GM15510 (cell line): ENCODE data around the gene SMIM24.

Source experiments
- POLR2A ChIP-seq: IDR thresholded peaks from 3 replicates; pipeline ENCODE4 v1.6.1; 2011; ENCODE audit warnings: borderline replicate concordance; ENCODE audit not compliant: insufficient read length; ENCODE audit errors: extremely low read depth

SMIM24 gene

DNA sequence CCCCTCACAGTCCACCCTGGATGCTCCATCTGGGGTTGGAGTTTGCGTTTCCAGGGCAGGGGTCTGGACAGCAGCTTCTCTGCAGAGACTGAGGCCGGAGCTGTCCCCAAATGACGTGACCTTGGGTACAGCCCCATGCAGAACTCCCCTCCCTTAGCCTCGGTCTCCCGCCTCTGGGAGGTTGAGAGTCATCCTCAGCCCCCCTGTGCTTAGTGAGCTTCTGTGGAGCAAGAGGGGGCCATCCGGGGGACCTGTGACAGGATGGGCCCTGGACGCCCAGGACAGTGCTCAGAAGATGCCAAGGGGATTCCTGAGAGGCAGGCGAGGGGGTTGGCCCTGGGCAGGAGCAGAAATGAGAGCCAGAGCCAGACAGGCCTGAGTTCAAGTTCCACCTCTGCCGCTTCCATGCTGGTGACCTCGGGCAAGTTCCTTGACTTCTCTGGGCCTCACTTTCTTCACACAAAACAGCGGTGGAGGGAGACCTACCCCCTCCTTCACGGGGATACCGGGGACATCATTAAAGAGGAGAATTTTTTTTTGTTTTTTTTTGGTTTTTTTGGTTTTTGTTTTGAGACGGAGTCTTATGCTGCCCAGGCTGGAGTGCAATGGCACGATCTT lies 20.3 kb downstream of the SMIM24 start:
- no peak for TF ChIP-seq POLR2A

DNA sequence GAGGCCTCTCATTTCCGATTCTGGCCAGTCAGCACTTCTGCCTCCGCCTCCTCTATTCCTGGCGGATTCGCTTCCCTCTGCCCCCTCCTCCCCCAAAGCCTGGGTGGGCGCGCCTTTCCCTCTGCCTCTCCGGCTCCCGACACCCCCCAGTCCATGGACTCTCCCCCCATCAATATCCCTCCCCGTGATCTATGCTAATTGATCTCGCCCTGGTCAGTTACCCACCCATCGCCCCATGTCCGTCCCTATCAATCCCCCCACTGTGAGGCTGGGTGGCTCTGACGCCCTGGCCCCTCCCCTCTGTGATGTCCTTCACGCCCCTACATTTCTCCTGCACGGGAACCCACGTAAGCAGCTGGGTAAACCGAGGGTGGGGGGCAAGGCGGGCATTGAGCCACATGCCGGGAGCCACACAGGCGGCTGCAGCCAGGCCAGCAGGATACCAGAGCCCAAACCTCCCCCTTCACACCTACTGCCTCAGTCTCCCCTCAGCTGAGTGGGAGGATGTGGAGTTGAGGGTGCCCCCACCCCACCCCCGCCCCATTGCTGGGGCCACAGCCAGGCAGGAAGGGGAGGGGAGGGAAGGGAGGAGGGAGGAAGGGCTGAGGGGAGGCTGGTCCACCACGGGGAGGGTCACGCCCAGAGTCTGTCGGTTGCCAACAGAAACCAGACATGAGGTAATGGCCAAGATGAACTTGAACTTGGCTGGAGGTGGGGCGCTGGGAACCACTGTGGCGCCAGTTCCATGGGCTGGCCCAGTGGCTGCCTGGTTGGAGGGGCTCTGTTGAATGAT lies 21.0 kb downstream of the SMIM24 start:
- TF ChIP-seq POLR2A, result no peak

DNA sequence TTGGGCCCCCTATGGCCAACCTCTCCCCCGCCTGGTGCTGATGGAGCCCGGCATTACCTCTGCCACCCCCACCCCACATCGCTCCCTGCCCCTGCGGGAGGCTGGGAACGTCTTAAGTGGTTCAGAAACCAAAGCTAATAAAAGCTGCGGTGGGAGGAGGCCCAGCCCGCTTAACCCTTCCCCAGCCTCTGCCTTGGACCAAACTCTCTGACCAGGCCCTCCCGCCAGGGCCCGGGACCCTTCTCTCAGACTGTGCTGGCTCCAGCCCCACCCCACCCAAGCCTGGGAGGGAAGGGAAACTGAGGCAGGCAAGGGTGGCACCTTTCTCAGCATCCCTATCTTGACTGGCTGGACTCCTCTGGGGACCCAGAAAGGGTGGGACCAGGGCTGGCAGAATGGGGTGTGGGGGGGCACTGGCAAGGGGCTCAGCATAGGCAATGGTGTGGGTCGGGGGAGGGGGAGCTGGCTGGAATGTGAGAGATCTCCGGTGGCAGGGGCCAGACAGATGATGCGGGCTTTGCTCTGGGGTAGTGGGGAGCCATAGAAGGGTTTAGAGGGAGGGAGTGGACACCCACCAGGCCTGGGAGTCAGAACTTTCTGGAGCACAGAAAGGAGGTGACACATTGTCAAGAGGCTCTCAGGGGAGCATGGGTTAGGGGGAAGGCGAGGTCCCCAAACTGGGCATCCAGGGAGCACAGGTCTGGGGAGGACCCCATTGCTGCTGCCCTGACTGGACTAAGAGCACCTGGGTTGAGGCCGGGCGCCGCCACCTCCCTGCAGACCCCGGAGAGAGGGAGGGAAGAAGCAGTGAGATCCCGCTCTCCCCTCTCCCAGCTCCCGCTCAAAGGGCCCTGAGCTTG lies 21.9 kb downstream of the SMIM24 start:
- TF ChIP-seq POLR2A, result no peak

DNA sequence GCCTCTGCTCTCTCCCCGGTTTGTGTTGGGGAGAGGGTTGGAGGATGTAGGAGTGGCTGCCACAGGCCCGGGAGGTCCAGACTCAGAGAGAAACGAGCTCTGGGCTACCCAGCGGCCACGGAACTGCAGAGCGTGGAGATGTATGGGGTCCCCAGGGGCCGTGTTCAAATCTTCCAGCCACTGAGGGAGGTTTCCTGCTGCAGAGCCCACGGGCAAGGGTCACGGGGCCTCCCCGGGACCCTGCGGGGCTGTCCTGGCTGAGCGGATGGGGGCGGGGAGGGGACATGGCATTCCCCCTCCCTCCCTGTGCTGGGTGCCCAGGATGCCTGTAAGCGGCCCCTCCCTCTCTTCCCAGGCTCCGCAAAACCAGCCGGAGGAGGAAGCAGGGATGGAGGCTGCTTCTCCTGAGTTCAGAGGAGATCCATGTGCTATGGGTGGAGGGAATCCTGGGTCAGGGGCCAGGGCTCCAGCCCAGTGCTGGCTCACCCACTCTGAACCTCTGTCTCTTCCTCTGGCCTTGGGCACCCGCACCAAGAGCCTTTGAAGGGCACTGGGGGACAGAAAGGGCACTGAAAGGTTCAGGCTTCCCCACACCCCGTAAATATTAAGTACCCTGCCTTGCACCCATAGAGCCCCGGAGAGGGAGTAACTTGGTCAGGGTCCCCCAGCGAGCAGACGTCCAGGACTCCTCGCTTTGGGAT lies 22.6 kb downstream of the SMIM24 start:
- no peak for TF ChIP-seq POLR2A

DNA sequence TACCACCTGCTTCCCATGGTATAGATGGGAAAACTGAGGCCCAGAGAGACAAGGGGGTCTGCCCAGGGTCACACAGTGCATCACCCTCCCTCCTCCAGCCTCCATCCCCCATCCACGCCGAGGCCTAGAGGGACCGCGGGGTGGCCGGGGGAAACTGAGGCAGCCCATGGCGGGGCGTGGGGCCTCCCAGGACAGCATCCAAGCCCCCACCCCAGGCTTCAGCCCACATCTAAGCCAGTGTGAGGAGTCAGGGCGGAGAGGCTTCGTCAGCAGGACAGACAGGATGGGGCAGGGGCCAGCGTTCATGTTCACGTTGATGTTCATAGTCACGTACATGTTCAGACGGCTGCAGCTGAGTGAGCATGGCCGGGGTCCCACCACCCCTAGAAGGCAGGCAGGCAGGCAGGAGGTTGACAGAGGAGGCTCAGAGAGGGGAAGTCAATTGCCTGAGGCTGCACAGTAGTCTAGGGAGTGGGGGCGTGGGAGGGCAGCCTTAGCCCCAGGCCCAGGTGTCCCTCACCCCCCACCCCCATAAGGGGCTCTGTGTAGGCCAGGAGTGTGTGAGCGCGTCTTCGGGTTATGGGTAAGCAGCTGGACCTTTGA lies 23.3 kb downstream of the SMIM24 start:
- TF ChIP-seq POLR2A, result no peak

DNA sequence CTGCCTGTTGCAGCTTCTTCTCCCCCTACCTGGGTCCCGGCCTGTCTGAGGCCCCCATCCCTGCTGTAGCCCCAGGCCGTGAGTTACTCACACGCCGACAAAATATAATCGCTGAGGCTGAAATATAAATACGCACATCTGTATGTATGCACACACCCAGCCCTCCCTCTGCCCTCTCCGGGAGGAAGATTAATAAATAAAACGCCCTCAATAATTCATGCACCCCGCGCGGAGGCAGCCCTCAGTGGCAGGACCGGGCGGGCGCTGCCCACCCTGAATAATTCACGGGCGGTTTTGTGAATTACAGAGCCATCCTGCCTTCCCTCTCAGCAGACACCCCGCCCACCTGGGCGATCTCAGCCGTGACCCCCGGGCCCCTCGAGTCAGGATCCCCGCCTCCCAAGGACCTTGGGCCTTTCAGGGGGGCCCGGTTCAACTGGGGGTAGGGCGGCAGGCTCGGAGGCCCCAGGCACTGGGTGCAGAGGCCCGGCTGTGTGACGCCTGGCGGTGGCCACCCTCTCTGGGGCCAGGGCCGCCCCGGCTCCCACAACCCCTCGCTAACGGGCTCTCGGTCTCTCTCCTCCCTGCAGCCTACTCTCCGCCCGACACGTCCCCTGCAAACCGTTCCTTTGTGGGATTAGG lies 24.2 kb downstream of the SMIM24 start:
- no peak for TF ChIP-seq POLR2A

DNA sequence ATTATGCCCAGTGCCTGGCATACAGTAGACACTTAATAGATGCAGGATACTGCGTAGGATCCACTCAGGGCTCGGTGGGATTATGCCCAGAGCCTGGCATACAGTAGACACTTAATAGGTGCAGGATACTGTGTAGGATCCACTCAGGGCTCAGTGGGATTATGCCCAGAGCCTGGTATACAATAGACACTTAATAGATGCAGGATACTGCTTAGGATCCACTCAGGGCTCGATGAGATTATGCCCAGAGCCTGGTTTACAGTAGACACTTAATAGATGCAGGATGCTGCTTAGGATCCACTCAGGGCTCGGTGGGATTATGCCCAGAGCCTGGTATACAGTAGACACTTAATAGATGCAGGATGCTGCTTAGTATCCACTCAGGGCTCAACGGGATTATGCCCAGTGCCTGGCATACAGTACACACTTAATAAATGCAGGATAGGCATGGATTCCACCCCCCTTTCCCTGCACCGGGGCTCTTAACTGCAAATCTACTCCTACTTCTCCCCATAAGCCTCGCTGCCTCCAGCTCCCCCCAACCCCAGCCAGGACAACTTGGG lies 24.9 kb downstream of the SMIM24 start:
- no peak for TF ChIP-seq POLR2A

DNA sequence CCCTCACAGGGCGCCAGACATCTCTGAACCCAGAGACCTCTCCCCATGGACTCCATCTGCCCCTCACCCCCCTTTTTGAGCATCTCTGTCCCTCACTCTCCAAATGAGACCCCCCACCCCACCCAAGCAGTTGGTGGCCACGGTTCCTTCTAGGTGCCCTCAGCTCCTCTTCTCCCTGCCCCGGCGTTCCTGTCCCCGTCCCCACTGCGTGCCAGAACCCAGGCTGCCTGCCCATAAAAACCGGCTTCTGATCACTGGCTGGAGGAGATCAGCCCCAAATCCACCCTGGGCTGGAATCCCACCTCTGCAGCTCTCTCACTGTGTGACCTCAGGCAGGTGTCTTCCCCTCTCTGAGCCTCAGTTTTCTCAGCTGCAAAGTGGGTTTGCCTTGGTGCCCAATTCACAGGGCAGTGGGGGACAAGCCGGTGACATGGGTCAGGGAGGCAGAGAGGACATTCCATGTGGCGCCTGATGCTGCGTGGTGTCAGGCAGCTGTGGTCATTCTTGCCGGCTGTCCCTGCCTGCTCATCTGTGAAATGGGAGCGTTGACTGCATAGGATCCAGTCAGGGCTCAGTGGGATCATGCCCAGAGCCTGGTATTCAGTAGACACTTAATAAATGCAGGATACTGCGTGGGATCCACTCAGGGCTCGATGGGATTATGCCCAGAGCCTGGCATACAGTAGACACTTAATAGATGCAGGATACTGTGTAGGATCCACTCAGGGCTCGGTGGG lies 25.5 kb downstream of the SMIM24 start:
- TF ChIP-seq POLR2A, result no peak

DNA sequence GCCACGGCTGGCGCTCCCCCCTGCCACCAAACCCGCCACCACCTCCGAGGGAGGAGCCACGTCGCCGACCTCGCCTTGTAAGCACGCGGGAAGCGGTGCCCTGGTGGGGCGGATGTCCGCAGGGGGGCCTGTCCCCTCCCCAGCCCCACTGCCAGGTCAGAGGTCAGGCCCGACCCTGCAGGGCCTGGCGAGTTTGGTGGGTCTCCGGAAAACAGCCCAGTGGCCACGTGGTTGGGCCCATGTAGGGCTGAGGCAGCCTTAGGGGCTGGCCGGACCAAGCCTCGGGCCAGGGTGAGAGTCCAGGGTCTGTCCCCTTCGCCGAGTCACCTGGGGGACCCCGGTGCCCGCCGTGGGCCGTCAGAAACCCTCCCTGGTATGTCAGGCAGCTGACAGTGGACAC lies 26.5 kb downstream of the SMIM24 start:
- no peak for TF ChIP-seq POLR2A

DNA sequence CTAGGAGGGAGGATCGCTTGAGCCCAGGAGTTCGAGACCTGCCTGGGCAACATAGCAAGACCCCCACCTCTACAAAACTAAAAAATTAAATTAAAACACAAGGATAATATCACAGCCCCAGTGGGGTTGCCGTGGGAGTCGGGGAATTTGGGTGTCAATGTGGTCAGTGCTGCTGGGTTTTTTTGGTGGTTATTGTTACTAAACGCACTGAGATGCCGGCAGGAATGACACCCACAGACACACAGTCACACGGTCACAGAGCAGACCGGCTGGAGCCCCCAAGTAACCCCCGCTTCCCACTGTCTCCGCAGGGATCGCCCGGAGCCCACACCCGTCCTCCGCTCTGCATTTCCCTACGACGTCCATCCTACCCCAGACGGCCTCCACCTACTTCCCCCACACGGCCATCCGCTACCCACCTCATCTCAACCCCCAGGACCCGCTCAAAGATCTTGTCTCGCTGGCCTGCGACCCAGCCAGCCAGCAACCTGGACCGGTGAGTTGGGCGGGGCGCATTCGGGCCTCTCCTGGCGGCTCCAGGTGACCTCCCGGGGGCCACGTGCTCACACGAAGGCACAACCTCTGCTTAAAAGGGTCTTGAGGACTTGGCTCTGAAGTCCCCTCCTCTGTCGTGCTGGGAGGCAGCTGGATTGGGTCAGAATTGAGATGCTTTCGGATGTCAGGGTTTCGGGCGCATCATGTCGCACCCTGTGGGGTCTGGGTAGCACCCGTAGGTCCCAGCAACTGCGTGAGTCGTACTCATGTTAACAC lies 28.0 kb downstream of the SMIM24 start:
- TF ChIP-seq POLR2A, result no peak

DNA sequence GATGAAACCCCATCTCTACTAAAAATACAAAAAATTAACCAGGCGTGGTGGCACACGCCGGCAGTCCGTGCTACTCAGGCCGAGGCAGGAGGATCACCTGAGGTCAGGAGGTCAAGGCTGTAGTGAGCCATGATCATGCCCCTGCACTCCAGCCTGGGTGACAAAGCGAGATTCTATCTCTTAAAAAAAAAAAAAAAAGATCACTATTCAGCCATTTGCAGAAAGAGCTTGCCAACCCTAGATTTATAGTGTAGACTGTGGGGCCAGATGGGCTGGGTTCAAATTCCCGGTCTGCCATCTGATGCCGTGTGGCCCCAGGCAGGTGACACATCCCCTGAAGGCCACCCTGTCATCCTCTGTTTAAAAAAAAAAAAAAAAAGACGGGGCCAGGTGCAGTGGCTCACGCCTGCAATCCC lies 28.9 kb downstream of the SMIM24 start:
- no peak for TF ChIP-seq POLR2A

DNA sequence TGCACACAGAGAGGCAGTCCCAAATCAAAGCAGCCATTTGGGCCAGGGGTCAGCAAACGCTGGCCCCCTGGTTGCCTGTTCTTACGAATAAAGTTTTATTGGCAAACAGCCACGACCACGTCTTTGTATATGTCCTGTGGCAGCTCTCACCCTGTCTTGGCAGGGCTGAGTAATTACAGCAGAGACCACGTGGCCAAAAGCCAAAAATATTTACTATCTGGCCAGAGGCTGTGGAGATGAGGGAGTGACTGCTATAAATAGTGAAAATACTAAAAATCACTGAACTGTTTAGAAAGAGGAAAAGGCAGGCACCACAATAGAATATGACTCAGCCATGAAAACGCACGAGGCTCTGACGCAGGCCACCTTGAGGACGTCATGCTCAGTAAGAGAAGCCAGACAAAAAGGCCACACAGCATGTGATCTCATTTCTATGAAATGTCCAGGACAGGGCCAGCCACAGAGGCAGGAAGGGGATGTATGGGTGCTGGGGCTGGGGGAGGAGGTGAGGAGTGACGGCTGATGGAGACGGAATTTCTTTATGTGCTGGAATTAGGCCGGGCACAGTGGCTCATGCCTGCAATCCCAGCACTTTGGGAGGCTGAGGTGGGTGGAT lies 29.4 kb downstream of the SMIM24 start:
- no peak for TF ChIP-seq POLR2A
